Activated effector memory CD4-positive, alpha-beta T cell treated with anti-CD3 and anti-CD28 coated beads, Interleukin-2, amount 50 U/mL, for 16 hours (primary cell): ENCODE data around the gene TUBB8.
"Not testable (repeated sequence)": the region's sequence is repeated elsewhere in the genome, so short reads cannot be mapped to it uniquely, and the experiment has no call there.

Source experiments
- DNase-seq: peaks from one replicate; pipeline ENCODE4 v3.0.0-alpha.2; 2020

TUBB8 gene

GRCh38 chr10:48996-49395 is at the start of gene TUBB8:
Gene TUBB8 (minus strand): TSS chr10:49296. CDS start chr10:49238, 58 bp downstream.
- DNase-seq: no peak

DNA sequence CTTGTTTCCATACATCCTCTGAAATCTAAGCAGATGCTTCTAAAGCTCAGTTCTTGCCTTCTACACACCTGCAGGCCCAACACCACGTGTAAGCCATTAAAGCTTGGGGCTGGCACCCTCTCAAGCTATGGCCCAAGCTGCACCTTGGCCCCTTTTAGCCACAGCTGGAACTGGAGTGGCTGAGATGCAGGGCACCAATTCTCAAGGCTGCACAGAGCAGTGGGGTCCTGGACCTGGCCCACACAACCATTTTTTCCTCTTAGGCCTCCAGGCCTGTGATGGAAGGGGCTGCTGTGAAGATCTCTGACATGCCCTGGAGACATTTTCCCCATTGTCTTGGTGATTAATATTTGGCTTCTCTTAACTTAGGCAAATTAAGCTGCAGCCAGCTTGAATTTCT is 47.4 kb upstream of the TUBB8 start:
- no peak for DNase-seq

GRCh38 chr10:95356-96115 is 46.4 kb upstream of the TUBB8 start:
- no peak for DNase-seq

- no peak for DNase-seq
Measured at GRCh38 chr10:94613-95012, 45.5 kb upstream of the TUBB8 start.

DNA sequence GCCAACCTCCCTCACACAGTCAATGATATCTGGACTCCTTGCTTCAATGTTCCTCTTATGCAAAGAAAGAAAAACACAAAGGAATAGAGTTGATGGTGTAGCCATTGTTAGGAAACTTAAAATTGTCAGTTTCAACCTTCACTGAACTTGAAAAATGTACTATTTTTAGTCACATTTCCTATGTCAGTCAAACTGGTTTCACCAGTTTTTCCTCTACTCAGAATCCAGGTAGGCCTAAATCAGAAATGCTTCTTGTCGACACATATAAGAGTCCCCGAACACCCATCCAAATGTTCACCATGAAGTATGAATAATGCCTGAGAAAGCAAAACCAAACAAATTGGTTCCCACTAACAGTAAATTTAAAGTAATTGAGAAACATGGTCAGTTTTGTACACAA is 43.8 kb upstream of the TUBB8 start:
- no peak for DNase-seq

DNA sequence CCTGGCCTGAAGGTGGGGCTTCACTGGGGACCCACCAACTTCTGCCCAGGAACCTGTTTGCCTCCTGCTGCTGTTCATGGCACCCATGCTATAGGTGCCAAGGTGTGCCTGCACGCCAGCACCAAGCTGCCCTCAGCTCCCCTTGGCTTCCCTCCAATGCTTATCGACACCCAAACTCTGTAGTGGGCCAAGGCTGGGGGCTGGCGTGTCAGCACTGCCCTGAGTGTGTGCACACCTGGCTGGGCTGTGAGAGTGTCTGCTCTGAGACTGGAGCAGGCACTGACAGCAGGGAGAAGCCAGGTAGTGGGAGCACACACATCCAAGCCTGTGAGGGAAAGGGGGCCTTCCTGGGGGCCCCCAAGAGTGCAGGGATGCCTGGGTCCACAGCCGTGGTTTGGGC is 43.1 kb upstream of the TUBB8 start:
- no peak for DNase-seq

- DNase-seq: no peak
Measured at GRCh38 chr10:91313-91712, 42.2 kb upstream of the TUBB8 start.

DNA sequence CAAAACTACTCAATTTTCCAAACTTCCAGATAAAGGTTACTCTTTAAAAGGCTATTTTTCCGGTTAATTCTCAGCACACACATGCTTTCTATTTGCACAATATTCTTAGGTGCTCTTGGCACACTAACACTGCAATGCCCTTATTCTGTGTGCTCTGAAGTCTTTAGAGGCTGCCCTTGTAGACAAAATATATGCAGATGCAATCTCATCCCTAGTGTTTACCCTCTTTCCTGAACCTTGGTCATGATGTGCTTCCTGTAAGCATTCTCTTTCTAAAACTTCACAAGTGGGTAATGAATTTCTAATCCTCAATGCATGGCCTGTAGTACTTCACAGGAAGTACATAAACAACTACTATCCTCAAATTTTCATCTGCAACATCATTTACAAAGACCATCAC is 41.1 kb upstream of the TUBB8 start:
- no peak for DNase-seq

DNA sequence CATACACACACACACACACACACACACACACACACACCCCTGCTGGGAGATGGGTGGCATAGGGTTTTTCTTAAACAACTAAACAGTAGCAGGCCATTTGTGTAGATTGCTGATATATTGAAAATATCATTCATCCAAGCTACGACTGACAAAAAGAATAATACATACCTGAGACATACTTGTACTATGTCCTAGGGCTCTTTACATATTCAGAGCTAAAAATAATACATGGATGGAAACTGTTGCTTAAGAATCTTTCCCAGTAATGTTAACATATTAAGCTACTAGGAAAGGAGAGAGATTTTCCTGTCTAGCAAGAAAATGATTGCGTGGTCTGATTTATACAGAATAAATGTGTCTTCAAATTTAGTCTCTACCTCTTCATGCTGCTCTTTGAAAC is 40.2 kb upstream of the TUBB8 start:
- DNase-seq: no peak

- DNase-seq: no peak
Measured at GRCh38 chr10:88253-88652, 39.2 kb upstream of the TUBB8 start.

GRCh38 chr10:87177-88080 is 38.3 kb upstream of the TUBB8 start:
- no peak for DNase-seq

- no peak for DNase-seq
Measured at GRCh38 chr10:86031-86430, 36.9 kb upstream of the TUBB8 start.

- DNase-seq: no peak
Measured at GRCh38 chr10:85044-85443, 35.9 kb upstream of the TUBB8 start.

DNA sequence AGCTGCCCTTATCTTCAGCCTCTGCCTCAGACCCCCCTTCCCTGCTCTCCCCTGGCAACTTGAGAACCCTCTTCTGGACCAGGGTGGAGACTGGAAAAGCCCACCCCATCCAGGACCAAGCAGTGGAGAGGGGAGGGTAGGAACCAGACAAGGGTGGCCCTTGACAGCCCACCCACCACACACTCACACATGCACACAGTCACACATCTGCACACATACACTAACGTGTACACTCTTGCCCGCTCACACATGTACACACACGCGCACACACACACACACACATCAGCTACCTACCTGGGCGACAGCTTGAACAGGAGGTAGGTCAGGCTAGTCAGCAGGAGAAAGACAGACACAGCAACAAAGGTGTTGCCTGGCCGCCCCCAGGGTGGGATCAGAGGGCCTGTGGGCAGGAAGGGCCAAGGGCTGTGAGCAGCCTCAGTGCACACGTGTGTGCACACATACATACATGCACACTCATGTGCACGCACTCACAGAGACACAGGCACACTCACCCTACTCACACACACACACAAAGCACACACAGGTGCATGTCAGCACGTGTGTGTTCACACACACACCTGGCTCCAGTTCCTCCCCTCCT is 34.9 kb upstream of the TUBB8 start:
- no peak for DNase-seq

GRCh38 chr10:80477-81105 is 31.5 kb upstream of the TUBB8 start:
- DNase-seq: no peak

GRCh38 chr10:79532-80215 is 30.6 kb upstream of the TUBB8 start:
- DNase-seq: no peak

DNA sequence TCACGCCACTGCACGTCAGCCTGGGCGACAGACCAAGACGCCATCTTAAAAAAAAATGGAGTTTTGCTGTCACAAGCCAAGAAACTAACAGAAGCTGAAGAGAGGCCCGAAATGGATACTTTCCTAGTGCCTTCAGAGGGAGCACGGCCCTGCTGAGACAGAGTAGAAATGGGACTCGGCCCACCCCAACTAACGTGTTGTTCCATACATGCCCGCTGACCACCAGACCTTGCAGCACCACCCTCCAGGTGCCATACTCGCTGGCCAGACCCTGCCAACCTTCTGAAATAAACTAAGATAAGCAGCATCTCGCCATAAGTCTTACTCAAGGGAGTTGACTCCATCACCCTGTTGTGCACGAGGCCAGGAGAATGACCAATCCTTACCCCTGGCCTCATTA is 29.5 kb upstream of the TUBB8 start:
- no peak for DNase-seq

DNA sequence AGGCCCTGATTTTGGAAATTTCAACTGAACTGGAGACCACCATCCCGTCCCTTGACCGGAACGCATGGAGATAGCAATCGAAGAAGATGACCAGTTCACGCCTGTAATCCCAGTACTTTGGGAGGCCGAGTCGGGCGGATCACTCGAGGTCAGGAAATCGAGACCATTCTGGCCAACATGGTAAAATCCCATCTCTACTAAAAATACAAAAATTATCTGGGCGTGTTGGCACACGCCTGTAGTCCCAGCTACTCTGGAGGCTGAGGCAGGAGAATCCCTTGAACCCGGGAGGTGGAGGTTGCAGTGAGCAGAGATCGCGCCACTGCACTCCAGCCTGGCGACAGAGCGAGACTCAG is 25.1 kb upstream of the TUBB8 start:
- DNase-seq: not testable (repeated sequence)

GRCh38 chr10:73543-74265 is 24.6 kb upstream of the TUBB8 start:
- peak; percentile 75 for DNase-seq

- DNase-seq: not testable (repeated sequence)
Measured at GRCh38 chr10:68156-68555, 19.1 kb upstream of the TUBB8 start.

DNA sequence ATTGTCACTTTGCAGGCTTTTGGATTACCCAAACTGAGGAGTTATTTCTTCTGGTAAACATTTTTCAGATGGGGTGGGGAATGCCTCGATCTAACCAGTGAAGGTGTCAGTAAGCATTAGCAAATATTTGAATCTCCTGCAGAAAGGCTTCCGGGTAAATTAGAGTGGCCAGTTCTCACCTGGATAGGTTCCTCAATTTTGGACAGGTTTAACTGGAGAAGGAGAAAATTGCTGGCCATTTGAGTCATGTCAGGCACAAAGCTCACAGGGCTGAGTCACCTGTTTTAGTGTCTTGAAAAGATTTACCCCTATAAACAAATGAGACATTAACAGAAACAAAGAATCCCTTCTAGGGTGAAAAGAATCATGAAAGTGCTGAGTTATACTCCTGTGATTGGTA is 830 bp upstream of the TUBB8 start:
- DNase-seq: not testable (repeated sequence)

DNA sequence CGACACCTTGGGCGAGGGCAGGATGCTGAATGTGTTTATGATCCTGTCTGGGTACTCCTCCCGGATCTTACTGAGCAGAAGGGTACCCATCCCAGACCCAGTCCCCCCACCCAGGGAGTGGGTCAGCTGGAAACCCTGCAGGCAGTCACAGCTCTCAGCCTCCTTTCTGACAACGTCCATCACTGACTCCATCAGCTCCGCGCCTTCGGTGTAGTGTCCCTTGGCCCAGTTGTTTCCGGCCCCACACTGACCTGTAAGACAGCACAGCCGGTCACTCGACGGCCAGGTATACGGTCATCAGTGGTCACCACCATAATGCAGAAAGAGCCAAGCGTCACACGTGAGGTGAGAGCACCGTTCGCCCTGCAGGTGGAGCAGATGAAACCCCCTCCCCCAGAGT is 1.2 kb downstream of the TUBB8 start:
- not testable (repeated sequence) for DNase-seq
